ENCODE results near the gene TTC16. TPM values are rescaled to one million over a fixed set of nuclear protein-coding genes. Genes with fewer than 3 reads are reported as not detected.

The TTC16 gene
- 0.15 TPM for total RNA-seq
- long read RNA-seq, partial matches to known transcripts: 0 of 1 reads
- long read RNA-seq, other reads (novel, unspliced or antisense): 1 of 1 reads

- DNase-seq (peak; percentile 98), ATAC-seq (peak; percentile 96)
- intact Hi-C loops (cut with micrococcal nuclease): no loop called here
Measured at GRCh38 chr9:127715470-127716337, at the start of gene TTC16, which contains the start of gene PTRH1. TTC16 (plus strand) TSS chr9:127716079; CDS start chr9:127716146, 67 bp downstream. PTRH1 (minus strand) TSS chr9:127715663; CDS start chr9:127715639, 24 bp downstream.

- ATAC-seq (no peak), DNase-seq (no peak)
- intact Hi-C loops (cut with micrococcal nuclease): no loop called here
Measured at GRCh38 chr9:127667127-127667844, 48.6 kb upstream of the TTC16 start.

- intact Hi-C loops (cut with micrococcal nuclease): no loop called here
- ATAC-seq: no peak
- no peak for DNase-seq
Measured at GRCh38 chr9:127667906-127668305, 48.0 kb upstream of the TTC16 start.

- DNase-seq: no peak
- intact Hi-C loops (cut with micrococcal nuclease): no loop called here
- ATAC-seq: no peak
Measured at GRCh38 chr9:127673234-127673633, 42.6 kb upstream of the TTC16 start.

GRCh38 chr9:127676638-127677037 lies 39.2 kb upstream of the TTC16 start:
- DNase-seq: no peak
- intact Hi-C loops (cut with micrococcal nuclease): no loop called here
- peak; percentile 18 for ATAC-seq

GRCh38 chr9:127679506-127679905 lies 36.4 kb upstream of the TTC16 start:
- no peak for ATAC-seq
- intact Hi-C loops (cut with micrococcal nuclease): no loop called here
- no peak for DNase-seq

GRCh38 chr9:127680226-127680625 lies 35.7 kb upstream of the TTC16 start:
- no peak for ATAC-seq
- intact Hi-C loops (cut with micrococcal nuclease): no loop called here
- no peak for DNase-seq

GRCh38 chr9:127680846-127681245 lies 35.0 kb upstream of the TTC16 start:
- intact Hi-C loops (cut with micrococcal nuclease): no loop called here
- no peak for ATAC-seq
- no peak for DNase-seq

GRCh38 chr9:127682351-127683136 lies 33.3 kb upstream of the TTC16 start:
- DNase-seq (no peak), ATAC-seq (peak; percentile 38)
- intact Hi-C loops (cut with micrococcal nuclease): no loop called here

GRCh38 chr9:127683723-127684122 lies 32.2 kb upstream of the TTC16 start:
- no peak for DNase-seq
- intact Hi-C loops (cut with micrococcal nuclease): no loop called here
- ATAC-seq: no peak

- DNase-seq (no peak), ATAC-seq (no peak)
- intact Hi-C loops (cut with micrococcal nuclease): no loop called here
Measured at GRCh38 chr9:127684576-127684975, 31.3 kb upstream of the TTC16 start.

- intact Hi-C loops (cut with micrococcal nuclease): no loop called here
- DNase-seq (no peak), ATAC-seq (no peak)
Measured at GRCh38 chr9:127686461-127687393, 29.2 kb upstream of the TTC16 start.

- ATAC-seq (no peak), DNase-seq (no peak)
- intact Hi-C loops (cut with micrococcal nuclease): no loop called here
Measured at GRCh38 chr9:127689329-127690000, 26.4 kb upstream of the TTC16 start.

GRCh38 chr9:127690735-127691134 lies 25.1 kb upstream of the TTC16 start:
- DNase-seq: no peak
- intact Hi-C loops (cut with micrococcal nuclease): no loop called here
- no peak for ATAC-seq

GRCh38 chr9:127692071-127692470 lies 23.8 kb upstream of the TTC16 start:
- DNase-seq: no peak
- no peak for ATAC-seq
- intact Hi-C loops (cut with micrococcal nuclease): no loop called here

GRCh38 chr9:127693143-127693542 lies 22.7 kb upstream of the TTC16 start:
- intact Hi-C loops (cut with micrococcal nuclease): no loop called here
- DNase-seq (no peak), ATAC-seq (no peak)

GRCh38 chr9:127693697-127694096 lies 22.2 kb upstream of the TTC16 start:
- no peak for DNase-seq
- intact Hi-C loops (cut with micrococcal nuclease): no loop called here
- ATAC-seq: no peak
